DMS114 treated with DMSO at 0.1 percent for 48 hours (cell line): ENCODE measurements around the gene MRPL51.

Experiments
- DNase-seq: peaks from one replicate; lab custom pipeline; 2025; ENCODE audit not compliant: unreplicated experiment; lab: John Stamatoyannopoulos, UW

The MRPL51 gene

GRCh38 chr12:6462234-6462995 is 30.6 kb downstream of the MRPL51 start:
- DNase-seq = no peak

DNA sequence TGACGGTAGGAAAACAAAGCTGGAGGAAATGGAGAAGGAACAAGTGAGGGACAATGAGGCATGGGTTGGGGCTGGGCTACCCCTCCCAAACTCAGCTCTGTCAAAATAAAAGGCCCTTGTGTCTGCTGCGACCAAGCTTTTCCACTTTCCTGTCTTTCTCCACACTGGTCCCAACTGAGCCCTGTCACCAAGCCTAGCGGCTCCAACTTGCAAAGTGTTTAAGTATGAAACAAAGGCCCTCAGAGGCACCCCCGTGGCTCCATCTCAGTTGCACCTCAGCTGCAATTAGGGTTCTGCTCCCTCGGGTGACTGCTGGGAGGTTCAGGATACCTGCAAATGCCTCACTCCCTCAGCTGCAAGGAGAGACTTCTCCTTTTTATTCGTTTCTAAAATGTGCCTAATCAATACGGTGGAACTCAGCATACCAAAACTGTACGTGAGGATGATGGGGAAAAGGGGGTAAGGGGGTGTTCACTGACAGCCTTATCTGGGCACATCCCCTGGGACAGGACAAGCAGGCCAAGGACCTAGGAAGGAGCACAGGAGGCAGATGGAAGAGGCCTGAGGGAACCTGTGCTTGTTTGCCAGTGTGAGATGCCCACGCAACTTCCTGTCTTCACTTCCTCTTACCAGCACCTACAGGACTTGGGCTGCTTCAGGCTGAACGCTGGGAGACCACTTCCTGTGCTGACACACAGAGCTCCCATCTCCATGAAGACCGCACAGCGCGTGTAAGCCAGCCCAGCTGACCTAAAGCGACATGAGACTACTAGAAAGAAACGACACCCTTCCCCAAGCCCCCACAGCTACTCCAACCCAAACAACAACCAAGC is 31.4 kb downstream of the MRPL51 start:
- no peak for DNase-seq

DNA sequence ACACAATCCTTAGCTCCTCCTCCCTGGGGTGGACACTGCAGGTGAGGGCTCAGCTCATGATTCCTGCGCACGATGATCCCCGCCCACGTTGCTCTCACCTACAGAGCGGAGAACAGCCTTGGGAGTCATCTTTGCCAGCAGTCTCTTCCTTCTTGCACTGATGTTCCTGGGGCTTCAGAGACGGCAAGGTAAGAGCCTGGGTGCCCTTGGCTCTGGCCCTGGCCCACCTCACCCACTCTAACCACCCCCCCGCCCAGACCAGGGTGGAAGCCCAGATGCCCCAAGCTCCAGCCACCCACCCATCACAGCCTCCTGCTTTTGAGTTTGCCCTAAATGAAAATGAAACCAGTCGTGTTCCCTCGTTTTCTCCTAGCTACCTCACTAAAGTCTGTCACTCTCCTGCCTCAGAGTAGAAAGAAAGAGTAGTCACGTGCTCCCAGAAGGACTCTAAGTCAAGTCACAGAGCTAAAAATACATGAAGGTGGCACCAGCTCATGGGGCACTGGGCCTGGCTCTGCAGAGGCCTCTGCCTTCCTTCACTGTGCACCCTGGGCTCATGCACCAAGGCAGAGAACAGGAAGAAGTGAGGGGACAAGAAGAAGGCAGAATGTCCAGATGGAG is 32.2 kb downstream of the MRPL51 start:
- no peak for DNase-seq

DNA sequence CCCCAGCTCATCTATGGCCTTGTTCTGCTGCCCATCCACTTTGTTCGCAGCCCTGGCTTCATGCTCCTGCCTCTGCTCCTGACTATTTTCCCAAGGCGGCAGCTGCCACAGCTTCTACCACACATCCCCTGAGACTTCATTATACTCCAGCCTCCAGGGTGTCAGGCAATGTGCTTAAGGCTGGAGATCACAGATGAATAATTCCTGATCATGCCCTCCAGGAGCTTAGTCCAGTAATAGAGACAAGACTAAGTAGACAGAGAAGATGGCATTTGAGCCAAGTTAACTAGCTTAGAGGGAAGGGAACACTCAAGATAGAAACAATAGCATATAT is 34.1 kb downstream of the MRPL51 start:
- DNase-seq = no peak

DNA sequence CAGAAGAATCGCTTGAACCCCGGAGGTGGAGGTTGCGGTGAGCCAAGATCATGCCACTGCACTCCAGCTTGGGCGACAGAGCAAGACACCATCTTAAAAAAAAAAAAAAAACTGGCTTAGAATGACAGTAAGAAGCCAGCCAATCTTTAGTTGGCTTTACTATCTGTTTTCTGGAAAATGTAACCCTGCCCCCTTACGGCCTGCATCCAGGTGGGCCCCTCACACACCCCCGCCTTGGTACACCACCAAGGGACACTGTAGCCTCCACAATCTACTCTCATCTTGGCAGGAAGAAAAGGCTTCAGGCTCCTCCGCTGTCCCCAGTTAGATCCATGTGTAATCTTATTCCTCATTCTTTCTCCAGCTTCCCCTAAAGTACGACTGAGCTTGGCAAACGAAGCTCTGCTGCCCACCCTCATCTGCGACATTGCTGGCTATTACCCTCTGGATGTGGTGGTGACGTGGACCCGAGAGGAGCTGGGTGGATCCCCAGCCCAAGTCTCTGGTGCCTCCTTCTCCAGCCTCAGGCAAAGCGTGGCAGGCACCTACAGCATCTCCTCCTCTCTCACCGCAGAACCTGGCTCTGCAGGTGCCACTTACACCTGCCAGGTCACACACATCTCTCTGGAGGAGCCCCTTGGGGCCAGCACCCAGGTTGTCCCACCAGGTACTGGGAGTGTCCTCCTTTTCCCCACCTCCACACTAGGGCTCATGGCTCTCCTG is 34.6 kb downstream of the MRPL51 start:
- DNase-seq = no peak

GRCh38 chr12:6457220-6457945 is 35.7 kb downstream of the MRPL51 start:
- no peak for DNase-seq

GRCh38 chr12:6452944-6453630 is 40.0 kb downstream of the MRPL51 start:
- no peak for DNase-seq

GRCh38 chr12:6452245-6452943 is 40.7 kb downstream of the MRPL51 start:
- no peak for DNase-seq

- DNase-seq = peak; percentile 36
Measured at GRCh38 chr12:6451348-6452244, 41.5 kb downstream of the MRPL51 start, which contains the start of gene TAPBPL. Gene TAPBPL, plus strand, starts transcription at chr12:6452042. Its CDS starts 207 bp downstream, at chr12:6452249.

DNA sequence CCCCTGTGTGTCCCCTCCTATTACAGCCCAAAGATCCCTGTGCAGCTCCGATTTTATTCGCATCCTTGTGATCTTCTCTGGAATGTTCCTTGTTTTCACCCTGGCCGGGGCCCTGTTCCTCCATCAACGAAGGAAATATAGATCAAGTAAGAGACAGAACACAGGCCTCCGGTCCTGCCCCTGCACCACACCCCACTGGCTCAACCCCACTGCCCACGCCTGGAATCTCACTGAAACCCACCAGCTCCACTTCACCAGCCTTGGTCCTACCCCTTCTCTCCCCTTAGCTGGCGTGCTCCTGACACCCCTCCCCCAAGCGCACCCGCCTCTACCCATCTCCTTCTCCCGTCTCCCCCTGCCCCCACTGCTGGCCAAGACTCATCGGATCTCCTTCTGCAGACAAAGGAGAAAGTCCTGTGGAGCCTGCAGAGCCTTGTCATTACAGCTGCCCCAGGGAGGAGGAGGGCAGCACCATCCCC is 42.2 kb downstream of the MRPL51 start:
- no peak for DNase-seq

GRCh38 chr12:6450091-6450868 is 42.8 kb downstream of the MRPL51 start:
- no peak for DNase-seq

DNA sequence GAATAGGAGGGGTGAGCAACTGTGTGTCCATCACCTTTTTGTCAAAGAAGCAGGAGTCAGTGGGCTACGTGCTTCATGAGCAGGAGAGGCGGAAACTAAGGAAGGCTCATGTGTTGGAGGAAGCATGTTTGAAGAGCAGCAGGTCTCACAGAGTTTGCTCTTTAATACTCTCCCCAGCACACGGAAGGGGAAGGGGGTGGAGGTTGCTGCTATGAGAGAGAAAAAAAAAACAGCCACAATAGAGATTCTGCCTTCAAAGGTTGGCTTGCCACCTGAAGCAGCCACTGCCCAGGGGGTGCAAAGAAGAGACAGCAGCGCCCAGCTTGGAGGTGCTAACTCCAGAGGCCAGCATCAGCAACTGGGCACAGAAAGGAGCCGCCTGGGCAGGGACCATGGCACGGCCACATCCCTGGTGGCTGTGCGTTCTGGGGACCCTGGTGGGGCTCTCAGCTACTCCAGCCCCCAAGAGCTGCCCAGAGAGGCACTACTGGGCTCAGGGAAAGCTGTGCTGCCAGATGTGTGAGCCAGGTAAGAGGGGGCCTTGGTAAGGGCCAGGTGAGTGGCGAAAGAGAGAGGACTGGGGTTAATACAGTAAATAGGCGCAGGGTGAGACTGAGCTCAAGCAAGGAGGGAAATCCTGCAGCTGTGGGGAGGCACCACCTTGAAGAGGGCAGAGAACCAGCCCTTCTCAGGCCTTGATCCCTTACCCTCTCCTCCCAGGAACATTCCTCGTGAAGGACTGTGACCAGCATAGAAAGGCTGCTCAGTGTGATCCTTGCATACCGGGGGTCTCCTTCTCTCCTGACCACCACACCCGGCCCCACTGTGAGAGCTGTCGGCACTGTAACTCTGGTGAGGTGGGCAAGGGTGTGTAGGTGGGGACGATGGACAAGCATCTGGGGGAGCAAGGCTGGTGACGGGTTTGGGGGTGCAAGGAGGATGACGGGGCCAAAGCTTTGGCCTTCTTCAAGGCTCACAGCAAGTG is 48.1 kb downstream of the MRPL51 start, which contains the start of gene CD27:
TSS of gene CD27 (plus strand) at position 252 of the 985 bp plus-strand sequence. CDS start at position 393, 141 bp downstream.
- DNase-seq = no peak

GRCh38 chr12:6444031-6444430 is 49.0 kb downstream of the MRPL51 start:
- DNase-seq = no peak

DNA sequence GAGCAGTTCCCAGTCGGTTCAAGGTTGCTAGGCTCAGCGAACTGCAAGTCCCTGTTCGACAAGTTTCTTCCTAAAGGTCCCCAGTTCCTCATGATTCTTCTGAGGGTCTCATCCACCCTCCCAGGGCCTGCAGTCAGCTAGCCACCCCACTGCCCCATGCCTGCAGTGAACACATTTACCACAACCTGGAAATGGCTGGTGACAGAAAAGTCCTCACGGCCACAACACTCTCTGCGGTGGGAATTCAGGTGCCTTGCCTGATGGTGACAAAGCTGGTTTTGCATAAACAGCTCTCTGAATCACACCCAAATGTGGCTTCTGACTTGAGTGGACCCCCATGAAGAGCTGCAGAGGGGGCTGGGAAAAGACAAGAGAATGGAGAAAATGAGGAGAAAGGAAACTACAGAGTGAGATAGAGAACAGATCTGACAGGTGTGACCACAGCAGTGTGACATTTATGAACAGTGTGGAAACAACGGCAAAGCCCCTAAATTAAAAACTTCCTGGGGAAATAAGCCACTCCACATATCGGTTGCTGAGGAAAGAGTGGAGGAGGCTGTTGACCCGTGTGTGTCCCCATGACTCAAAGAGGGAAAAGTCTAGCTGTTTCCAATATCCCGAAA is 49.6 kb downstream of the MRPL51 start:
- DNase-seq = no peak

GRCh38 chr12:6442836-6443235 is 50.2 kb downstream of the MRPL51 start:
- DNase-seq = no peak
